Retina (tissue), 1 donor: ENCODE results near the gene KRT38.
A peak's percentile ranks its signal among the peaks of the same experiment; 100 is the strongest.
"Not testable (repeated sequence)": the region's sequence is repeated elsewhere in the genome, so short reads cannot be mapped to it uniquely, and the experiment has no call there.

ENCODE experiments used
- DNase-seq: peaks from one replicate; pipeline ENCODE4 v3.0.0-alpha.2; 2016

KRT38 gene

DNA sequence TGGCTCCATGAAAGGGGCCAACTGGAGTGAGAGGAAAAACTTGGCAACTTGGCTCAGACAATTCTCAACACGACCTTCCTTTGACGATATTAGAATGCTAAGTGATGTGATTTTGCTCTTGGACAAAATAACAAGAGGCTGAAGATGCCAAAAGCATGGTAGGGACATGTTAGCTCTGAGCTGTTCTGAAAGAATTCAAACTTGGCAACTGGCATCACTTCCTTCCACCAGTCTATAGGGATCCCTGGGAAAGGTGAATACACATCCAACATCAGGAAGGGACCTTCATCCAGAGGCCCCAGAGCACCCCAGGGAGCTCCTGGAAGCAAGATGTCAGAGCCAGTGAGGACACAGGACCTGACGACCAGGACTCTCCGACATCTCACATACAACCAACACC is 20.6 kb downstream of the KRT38 start:
- DNase-seq, result no peak

DNA sequence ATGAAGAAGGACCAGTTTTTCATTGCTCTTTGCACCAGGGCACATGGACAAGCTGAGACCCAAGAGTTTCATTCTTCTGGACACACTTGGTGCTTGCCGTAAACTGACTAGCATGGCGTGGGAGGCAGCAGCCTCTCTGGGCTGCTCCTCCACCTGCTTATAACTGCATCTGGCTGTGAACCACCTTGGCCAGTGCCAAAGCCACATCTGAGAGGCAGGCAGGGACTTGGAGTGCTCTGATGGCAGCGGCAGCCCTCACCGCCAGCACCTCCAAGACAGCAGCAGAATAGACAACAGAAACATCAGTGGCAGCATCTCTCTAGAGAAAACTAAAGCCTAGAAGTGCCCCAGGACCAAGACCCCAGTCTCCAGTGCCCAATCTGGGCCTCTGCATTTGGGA is 21.1 kb downstream of the KRT38 start:
- no peak for DNase-seq

DNA sequence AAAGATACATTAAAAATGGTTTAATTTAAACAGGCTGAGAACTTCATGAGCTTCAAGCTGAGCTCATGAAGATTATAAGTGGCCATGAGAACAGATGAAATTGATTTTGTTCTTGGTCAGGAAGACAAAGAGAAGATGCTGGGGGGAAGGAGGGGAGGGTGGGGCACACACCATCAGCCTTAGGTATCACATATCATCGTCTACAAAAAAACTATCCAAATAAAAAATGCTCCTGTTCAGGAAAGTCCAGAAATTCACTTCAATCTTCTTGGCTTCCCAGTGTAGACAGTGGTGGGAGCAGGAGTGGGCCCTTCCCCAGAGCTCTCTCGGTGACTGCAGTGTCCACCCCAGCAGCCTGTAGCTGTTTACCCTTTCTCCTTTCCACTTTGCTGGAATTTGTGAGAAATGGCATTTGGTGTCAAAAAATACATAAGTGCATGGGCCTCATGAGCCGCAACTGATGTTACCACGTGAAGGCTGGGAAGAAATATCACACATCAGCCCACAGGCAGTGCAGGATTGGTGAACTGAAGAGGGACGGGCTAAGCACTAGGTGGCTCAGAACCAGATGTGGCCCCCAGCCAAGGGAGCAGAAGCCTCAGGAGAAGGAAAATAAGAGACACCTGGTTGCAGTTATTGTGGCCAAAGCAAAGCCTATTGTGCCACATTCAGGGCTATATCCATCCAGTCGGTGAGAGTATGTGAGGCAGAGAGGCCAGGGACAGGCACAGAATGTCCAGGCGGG is 22.5 kb downstream of the KRT38 start:
- DNase-seq, result no peak

DNA sequence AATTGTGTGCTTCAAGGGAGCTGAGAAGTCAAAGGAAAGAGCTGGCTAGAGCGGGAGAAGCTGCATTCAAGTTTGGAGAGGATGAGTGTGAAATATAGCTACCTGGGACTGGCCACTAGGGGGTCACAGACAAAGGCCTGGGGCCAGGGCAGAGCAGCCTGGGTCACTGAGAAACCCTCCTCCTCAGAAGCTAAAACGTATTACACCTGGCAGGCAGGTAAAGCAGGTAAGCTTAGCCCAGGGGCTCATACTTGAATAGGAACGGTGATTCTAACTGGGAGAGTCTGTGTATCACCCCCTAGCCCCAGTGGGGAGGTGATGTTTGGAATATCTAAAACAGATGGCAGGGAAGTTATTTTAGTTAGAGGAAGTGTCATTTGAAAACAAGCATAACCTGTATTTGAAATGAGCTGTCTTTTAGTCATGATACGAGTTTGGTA is 23.2 kb downstream of the KRT38 start:
- DNase-seq, result no peak

DNA sequence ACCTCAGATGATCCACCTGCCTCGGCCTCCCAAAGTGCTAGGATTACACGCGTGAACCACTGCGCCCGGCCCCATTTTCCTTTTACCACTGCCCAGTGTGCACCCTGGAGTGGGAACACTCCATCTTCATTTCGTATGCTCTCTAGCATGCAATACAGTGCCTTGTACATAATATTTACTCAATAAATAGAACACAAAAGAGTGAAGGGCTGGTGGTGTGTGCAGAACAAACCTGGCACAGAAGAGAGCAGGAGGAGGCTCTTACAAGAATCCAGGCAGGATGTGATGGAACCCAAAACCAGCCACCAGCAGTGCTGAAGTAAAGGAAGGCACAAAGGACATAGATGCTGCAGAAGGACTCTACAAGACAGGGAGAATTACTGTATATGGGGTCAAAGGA is 23.7 kb downstream of the KRT38 start:
- no peak for DNase-seq

DNA sequence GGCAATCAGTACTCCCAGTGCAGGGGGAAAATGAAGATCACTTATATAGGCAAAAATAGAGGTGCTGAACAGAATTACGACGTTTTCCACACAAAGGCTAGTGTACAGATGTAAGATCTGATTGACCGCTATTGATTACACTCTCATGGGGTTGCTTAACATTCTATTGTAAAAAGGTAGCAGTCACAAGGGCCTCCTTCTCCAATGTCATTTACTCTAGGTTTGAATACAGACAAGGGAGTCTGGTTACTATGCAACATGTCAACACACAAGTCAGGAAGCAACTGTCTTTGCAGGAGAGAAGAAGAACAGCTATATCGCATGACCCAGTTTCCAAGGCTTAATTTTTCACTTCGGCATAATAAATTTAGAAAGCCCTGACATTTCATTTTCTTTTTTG is 24.3 kb downstream of the KRT38 start:
- DNase-seq, result no peak

DNA sequence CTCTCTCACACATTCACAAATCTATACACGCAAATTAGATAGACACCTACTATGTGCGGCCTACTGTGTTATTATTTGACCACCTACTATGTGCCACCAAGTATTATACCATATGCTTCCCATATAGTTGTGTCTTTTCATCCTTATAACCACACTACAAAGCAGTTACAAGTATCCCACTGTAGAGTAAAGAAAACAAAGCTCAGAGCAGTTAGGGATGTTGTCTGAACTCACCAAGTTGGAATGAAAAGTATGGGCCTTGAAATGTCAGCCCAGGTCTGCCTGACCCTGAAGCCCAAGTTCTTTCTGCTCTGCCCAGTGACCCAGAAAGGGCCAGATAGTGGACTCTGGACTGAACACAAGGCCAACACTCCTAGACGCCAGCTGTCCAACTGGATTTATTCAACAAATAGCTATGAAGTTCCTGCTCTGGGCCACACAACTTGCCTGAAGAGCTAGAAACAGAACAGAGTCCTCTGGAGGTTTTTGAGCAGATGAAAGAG is 24.9 kb downstream of the KRT38 start:
- no peak for DNase-seq

DNA sequence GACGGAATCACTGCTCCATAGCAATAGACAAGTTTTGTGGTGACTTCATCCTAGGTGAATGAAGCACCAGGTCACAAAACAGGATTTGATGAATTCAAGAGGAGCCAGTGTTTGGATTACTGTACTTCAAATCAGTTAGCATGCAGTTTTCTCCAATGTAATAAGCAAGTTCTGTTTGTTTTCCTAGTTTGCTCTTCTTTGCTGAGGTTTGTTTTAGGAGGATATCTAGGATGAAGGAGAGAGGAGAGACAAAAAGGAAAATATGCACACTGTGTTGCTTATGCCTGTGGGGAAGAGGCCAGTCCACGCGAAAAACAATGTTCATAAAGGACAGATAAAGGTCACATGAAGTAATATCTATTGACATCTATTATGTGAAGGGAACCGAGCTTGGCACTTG is 25.4 kb downstream of the KRT38 start:
- DNase-seq, result no peak

DNA sequence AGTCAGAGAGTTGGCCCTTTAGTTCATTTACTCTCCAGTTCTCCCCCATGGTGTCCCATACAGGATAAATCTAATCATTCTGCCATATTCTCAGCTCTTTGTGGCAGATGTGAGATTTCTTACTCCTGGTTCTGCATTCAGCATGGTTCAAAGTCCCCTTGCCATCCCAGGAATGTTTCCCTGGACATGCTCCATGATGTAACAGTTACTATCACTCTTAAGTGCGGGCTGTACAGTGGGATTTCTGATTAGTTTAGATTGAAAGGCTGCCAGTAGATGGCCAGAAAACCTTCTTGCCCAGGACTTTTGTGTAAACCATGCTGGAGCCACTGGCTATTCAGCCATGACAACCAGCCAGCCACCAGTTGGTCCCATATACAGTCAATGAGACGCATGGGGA is 26.8 kb downstream of the KRT38 start:
- DNase-seq, result no peak

DNA sequence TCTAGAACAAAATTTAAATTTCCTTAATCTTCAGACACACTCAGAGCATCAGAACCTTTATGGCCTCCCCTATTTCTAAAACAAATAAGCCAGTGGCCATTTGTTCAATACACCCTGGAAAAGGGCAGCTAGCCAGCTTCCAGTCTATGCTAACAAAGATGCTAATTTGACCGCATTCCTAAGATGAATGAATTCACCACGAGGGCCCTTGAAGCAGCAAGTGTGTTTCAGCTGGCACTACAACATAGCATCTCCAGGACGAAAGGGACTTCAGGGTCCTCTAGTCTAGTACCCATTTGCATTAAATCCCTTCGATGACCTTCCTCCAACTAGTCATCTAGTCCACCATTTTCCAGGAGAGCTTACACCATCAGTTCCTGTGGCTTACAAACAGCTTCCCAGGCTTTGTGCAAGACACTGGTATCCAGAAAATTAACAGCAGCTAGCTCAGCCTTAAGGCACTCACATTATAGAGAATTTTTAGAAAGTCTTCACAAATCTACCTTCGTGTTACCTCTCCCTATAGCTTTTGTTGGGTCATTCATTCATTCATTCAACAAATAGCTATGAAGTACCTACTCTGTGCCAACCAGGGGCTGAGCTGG is 27.3 kb downstream of the KRT38 start:
- DNase-seq, result no peak

DNA sequence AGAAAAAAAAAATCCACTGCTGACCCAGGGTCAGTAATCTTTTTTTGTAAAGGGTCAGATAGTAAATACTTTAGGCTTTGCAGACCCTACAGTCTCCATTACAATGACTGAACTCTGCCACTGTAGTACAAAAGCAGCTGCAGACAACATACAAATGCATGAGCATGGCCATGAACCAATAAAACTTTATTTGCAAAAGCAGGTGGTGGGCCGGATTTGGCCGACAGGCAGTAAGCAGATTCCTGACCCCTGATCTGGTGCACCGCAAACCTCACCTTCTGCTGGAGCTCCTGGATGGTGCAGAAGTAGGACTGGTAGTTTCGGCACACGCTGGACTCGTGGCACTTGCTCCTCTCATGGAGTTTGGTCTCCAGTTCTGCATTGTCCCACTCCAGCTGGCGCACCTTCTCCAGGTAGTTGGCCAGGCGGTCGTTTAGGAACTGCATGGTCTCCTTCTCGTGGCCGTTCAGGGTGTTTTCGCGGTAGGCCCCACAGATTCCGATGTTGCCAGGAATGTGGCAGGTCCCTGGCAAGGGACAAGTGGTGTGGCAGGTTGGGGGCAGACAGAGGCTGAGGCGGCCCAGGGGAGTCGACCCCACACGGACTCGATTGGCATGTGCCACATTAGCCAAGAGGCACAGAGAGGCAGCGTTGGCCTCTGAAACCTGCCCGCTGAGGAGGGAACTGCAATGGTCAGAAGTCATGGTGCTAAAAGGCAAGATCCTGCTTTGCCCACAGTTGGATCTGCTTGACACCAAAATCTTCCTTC is 29.5 kb downstream of the KRT38 start:
- no peak for DNase-seq

DNA sequence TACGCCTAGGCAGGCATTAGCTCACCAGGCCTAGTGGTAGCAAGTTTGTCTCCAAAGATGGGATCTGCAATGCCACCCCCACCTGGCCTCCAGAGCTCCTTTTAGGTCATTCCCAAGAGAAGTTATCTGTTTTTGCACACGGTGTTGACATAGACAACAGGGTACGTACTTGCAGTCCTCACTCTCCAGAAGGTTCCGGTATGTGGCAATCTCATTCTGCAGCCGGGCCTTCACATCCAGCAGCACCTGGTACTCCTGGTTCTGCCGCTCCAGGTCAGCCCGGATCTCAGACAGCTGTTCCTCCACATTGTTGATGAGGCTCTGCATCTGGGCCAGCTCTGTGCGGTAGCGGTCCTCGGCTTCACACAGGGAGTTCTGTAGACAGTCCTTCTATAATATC is 33.6 kb downstream of the KRT38 start:
- no peak for DNase-seq

DNA sequence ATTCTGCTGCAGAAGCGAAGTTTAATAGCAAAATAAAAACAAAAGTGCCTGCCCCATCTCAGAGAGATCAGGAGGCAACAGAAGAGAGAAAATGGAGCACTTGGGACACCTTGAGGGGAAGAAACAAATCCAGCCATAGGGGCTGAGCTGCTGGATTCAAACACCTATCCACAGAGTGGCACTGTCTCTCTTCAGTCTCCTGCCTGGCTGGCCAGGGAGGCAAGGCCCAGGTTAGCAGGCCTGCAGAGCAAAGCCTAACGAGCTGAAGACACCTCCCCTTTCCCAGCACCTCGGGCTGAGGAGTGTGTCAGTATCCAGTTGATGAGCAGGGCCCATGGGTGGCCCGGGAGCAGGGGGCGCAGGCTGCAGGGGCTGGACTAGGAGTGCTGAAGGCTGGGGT is 34.6 kb downstream of the KRT38 start:
- DNase-seq, result no peak

DNA sequence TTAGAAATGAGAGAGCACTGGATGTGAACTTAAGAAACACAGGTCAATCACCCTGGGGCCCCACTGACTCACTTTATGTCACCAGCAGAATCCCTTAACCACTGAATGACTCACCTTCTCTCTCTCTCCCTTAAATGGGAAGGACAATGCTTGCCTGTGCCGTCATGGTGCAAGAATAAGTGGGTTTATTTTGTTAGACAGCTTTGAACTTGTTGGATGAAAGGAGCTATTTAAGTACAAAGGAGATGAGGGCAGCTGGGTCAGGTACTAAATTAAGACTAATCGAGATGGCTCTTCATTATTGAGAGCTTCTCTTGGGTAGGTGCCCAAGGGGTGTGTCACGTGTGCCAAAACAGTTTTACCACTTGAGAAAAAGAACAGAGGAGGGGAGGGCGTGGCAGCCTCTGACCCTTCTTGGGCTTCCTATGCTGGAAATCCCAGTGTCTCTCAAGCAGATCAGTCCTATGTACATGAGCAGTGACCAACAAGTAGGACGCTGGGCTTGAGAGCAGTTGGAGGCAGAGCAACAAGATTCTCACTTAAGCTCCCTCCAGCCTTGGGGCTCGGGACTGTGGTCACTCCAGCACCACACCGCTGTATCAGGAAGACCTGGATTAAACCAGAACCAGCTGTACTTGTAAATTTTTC is 36.6 kb downstream of the KRT38 start:
- DNase-seq, result peak; percentile 13

DNA sequence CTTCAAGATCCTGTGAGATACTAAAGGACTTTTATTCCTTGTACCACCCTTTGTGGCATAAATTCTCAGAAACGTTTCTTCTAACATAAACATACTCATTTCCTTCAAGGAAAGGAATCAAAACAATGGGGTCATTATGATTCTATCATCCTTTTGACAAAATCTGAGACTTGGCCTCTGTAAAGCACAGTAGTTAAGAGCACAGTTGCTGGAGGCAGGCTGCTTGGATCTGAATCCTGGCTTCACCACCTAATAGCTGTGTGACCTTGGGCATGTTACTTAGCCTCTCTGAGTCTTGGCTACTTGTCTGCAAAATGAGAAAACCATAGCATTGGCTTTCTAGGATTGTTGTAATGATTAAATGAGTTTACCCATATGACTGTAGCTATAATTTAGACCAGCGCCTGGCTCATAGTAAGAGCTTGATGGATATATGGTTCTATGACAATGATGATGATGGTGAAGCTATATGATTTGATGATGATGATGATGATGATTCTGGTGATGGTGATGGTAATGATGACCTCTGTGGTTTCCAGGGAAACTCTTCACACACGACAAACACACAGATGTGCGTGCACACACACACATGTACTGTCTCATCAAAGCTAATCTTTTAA is 37.3 kb downstream of the KRT38 start:
- no peak for DNase-seq

DNA sequence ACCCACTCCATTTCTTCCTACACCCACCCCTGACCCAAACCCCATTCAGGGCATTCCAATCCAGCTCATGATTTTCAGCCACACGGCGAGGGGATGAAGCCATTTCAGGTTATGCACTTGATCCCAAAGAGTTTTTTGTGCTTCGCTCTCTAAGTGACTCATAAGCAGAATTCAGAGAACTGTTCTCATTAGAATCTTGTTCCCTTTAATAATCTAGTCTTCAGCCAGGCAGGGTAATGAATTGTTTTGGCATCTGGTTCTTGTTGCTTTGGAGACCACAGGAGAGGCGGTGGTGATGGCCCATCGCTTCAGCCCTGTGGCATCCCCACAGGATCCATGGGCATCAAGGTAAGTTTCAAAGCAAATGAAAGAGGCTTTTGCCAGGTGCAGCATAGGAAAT is 38.6 kb downstream of the KRT38 start:
- no peak for DNase-seq

DNA sequence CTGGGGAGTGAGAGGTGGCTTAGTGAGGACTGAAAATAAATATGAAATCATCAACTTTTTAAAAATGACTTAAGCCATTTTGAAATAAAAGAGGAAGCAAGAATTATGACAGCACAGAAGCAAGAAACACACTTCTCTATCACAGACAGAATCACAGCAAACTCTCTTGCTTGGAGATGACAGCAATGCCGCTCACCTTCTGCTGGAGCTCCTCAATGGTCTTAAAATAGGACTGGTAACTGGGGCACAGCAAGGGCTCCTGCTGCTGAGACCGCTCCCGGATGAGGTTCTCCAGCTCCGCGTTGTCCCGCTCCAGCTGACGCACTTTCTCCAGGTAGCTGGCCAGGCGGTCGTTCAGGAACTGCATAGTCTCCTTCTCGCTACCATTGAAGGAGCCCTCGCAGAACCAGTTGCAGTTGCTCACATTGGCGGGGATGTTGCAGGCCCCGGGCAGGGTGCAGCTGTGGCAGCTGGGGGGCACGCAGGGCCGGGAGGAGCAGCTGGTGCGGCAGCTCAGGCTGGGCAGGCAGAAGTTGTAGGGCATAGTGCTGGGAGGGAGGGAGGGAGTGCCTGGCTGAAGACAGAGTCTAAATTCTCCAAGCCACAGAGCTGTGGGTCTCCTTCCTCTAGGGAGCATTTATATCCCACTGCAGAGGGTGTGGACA is 43.7 kb downstream of the KRT38 start, which contains the start of gene KRT31:
Gene KRT31, minus strand, starts transcription at position 613 of the 665 bp plus-strand sequence. Its CDS starts 69 bp downstream, at position 544.
- DNase-seq, result no peak

DNA sequence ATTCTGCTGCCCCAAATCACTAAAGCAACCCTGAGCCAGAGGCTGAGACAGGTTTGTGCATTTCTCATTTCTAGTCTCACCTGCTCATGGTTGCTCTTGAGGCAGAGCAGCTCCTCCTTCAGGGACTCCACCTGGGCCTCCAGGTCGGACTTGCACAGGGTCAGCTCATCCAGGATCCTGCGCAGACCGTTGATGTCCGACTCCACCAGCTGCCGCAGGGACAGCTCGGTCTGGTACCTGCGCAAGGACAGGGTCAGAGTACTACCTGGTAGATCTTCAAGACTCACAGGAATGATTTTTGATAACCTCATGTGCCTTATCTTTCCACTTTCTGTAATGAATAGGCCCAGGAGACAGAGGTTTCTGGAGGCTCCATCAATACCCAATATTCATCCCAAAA is 44.4 kb downstream of the KRT38 start:
- no peak for DNase-seq

DNA sequence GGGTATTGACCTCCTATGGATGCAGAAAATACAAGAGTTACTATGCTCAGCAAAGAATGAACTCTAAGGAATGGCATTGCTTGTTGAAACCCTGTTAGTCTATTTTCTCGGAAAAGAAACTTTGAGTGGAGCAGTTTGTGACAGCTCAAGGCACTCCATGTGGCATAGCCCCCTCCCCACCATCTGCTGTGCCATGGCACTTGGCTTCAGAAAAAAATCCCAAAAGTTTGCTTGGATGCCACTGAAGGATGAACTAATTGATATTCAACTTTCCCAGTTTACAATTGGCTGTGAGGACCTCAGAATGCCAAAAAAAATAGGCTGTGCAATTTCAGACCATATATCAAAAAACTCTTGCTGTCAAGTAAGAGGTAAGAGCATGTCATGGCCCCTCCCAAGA is 45.2 kb downstream of the KRT38 start:
- no peak for DNase-seq

DNA sequence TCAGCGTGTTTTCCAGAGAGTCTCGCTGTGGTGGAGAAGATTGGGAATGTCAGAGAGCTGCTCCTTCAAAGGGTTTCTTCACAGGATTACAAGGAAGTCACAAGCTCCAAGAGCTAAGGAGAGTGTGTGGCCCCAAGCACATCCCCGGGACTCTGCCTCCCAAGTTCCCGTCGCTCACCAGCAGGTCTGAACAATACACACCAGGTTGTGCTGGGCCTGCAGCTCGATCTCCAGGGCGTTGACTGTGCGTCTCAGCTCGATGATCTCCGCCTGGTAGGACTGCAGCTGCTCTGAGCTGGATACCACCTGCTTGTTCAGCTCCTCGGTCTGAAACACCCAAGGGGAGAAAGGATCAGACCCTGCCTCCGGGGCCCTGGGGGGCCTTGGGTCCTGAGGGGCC is 45.7 kb downstream of the KRT38 start:
- DNase-seq, result not testable (repeated sequence)

DNA sequence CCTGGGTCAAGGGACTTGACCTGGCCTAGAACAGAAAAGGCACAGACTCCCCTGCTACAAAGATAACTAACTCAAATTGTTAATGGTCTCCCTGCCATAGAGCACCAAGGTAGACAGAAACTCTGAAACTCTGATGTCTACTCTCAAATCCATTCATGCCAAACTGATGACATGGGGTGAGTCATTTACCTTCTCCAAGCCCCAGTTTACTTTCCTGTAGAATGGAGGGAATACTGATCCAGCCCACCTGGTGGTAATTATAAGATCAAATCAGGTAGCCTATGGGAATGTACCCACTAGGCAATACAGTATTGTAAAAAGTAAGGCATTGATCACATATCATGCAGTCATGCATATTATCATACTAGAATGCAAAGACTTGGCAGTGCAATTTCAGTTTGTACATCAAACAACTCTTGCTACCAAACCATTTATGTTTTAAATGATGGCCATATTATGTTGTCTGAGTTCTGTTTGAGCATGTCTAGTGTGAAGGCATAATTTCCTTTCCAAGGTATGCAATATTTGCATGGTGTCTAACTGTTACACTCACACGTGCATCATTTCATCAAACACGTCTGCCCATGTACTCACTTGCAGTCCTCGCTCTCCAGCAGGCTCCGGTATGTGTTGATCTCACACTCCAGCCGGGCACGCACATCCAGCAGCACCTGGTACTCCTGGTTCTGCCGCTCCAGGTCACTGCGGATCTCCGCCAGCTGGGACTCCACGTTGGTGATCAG is 46.4 kb downstream of the KRT38 start:
- DNase-seq, result no peak
